AG10803 (cell line): ENCODE measurements around the gene KCNK5.

ENCODE experiments used
- DNase-seq: peaks from one replicate; pipeline ENCODE4 v3.0.0; 2010; ENCODE audit warnings: low read depth
- H3K4me3 ChIP-seq: 2 replicates; pipeline ENCODE4 v1.5.1; 2011; ENCODE audit warnings: mild to moderate bottlenecking, low read length, control low read depth
- TF ChIP-seq, protein P1 (sequence below): conservative IDR thresholded peaks from 2 replicates; pipeline ENCODE4 v1.5.1; 2011; ENCODE audit warnings: mild to moderate bottlenecking, low read length, control low read depth, inconsistent platforms

Gene KCNK5

DNA sequence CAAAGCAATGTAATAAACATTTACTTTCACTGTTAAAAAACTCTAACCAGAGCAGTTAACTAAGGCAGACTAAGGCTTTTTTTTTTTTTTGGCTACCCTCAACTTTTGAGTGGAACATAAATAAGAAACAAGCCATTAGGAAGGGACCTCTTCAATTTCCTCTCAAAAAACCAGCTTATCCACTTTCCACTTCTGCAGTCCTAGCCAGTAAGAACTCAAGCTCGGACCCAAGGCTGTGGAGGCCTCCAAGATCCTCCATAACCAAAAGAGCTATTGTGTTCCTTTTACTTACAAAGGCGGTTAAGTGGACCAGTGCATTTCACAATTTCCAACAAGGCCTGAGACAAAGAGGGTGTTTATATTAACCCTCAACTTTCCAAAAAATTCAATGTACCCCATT lies 5.3 kb downstream of the KCNK5 start:
- TF ChIP-seq, protein P1, sequence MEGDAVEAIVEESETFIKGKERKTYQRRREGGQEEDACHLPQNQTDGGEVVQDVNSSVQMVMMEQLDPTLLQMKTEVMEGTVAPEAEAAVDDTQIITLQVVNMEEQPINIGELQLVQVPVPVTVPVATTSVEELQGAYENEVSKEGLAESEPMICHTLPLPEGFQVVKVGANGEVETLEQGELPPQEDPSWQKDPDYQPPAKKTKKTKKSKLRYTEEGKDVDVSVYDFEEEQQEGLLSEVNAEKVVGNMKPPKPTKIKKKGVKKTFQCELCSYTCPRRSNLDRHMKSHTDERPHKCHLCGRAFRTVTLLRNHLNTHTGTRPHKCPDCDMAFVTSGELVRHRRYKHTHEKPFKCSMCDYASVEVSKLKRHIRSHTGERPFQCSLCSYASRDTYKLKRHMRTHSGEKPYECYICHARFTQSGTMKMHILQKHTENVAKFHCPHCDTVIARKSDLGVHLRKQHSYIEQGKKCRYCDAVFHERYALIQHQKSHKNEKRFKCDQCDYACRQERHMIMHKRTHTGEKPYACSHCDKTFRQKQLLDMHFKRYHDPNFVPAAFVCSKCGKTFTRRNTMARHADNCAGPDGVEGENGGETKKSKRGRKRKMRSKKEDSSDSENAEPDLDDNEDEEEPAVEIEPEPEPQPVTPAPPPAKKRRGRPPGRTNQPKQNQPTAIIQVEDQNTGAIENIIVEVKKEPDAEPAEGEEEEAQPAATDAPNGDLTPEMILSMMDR, result no peak
- H3K4me3 ChIP-seq, result no peak overlapping the region
- DNase-seq, result no peak

DNA sequence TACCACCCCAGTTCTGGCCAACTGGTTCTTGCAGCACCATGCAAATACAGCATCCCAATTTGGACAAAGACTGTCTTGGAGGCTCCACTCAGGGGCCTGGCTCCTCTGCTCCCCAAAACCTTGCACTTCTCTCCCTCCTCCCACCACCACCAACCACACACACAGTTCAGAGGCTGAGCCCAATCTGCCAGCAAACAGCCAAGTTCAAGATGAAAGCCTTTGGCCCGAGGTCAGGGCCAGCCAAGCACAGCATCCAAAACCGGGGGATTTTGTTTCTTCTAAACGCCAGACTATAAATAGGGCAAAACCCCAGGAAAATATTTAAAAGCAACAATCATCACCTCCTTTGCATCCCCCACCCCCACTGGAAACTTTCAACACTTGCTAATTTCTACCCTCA lies 5.7 kb downstream of the KCNK5 start:
- TF ChIP-seq, protein P1, result no peak
- no peak overlapping the region for H3K4me3 ChIP-seq
- no peak for DNase-seq

GRCh38 chr6:39223061-39223460 lies 6.2 kb downstream of the KCNK5 start:
- TF ChIP-seq, protein P1, result no peak
- DNase-seq, result no peak
- no peak overlapping the region for H3K4me3 ChIP-seq

DNA sequence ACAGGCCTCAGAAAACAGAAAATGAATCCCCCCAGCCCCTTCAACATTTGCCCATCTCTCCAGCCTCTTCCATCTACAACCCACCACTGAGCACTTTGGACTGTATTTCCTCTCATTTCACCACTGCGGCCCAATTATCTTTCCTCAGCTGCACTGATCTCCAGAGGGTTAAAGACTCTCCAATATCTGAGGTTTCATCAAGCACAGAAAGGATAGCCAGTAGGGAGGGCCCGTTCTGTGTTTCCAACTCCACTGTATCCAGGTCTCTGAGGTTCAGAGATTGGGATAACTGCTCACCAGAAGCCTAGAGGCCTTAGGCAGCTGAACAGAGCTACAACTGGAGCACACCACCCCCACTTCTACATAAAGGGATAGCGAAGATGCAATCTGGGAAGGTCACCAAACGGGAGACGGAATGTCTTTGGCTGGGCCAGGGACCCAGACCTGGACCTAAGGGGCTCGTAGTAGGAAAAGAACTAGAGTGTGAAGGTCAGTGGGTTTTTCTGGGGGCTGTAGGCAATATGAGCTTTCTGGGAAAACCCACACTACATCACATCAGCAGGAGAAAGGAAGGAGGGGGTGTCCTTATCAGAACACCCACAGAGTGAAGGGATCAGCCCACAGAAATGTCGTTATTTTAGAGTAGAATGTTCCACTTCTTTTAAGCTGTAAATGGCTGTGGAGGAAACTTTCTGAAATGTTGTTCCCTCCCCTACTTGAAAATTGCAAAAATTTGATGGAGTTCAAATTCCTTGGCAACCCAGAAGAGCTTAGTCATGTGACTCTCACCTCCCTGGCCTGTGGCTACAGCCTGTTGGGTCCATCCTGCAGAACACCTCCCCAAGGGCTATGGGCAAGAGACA lies 7.3 kb downstream of the KCNK5 start:
- DNase-seq, result no peak
- H3K4me3 ChIP-seq, result no peak overlapping the region
- TF ChIP-seq, protein P1, result no peak

- TF ChIP-seq, protein P1, result no peak
- no peak overlapping the region for H3K4me3 ChIP-seq
- no peak for DNase-seq
These were observed 8.2 kb downstream of the KCNK5 start for GRCh38 chr6:39221115-39221514.

GRCh38 chr6:39218868-39219567 lies 10.3 kb downstream of the KCNK5 start:
- no peak overlapping the region for H3K4me3 ChIP-seq
- TF ChIP-seq, protein P1, result no peak
- no peak for DNase-seq
